Measurements from ENCODE around the gene SFI1.

DNA sequence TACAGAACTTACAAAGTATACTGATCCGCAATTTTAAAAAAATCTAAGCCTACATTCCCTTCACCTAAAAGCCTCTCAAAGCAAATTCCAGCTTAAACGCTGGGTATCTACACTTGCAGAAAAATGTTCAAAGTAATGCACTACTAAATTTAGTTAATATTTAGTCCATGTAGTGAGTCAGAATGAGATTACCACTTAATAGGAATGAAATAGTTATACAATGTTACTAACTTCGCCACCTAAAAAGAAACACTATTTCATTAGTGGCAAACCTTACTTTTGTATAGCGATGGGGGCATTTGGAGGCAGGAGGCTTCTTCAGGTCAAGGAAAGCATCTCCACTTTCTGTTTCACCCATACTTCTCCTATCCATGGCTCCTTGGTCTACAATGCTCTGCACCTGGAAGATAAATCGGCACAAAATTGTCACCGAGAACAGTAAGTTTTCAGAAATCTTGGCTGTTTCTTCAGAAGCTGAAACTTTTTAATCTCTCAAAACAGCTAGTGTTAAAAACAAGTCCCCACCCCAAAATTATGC is 7.9 kb upstream of the SFI1 start:
- TF ChIP-seq, protein P1, sequence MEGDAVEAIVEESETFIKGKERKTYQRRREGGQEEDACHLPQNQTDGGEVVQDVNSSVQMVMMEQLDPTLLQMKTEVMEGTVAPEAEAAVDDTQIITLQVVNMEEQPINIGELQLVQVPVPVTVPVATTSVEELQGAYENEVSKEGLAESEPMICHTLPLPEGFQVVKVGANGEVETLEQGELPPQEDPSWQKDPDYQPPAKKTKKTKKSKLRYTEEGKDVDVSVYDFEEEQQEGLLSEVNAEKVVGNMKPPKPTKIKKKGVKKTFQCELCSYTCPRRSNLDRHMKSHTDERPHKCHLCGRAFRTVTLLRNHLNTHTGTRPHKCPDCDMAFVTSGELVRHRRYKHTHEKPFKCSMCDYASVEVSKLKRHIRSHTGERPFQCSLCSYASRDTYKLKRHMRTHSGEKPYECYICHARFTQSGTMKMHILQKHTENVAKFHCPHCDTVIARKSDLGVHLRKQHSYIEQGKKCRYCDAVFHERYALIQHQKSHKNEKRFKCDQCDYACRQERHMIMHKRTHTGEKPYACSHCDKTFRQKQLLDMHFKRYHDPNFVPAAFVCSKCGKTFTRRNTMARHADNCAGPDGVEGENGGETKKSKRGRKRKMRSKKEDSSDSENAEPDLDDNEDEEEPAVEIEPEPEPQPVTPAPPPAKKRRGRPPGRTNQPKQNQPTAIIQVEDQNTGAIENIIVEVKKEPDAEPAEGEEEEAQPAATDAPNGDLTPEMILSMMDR (IDR thresholded peaks at IDR 0.05): no peak
- TF ChIP-seq EP300 (IDR thresholded peaks at IDR 0.05): no peak
- TF ChIP-seq POLR2AphosphoS5 (IDR thresholded peaks at IDR 0.05): no peak
- TF ChIP-seq POLR2A (IDR thresholded peaks at IDR 0.05): no peak
